K562 (cell line): Measurements from ENCODE around the gene PON3. TPM values are rescaled to one million over a fixed set of nuclear protein-coding genes. Genes with fewer than 3 reads are reported as not detected.

Source experiments
- ATAC-seq: fragments of 200-7000 bp; cut with Tn5 transposase; 3 replicates; pipeline ENCODE4 v1.9.1; 2020; ENCODE audit warnings: moderate library complexity
- BruUV-seq: library from RNA; stranded (reverse); fragments of 400-500 nt; replicated peaks from 2 replicates; lab custom pipeline; 2021; lab: Mats Ljungman, UMichigan
- CTCF ChIA-PET: fragments of 300-600 bp; formaldehyde crosslinking; extraction: SDS; loops from one replicate; lab custom pipeline; 2021; ENCODE audit warnings: low intra/inter-chr PET ratio; lab: Yijun Ruan, JAX
- POLR2A ChIA-PET: fragments of 300-600, 350-650 bp; sonication (Branson Sonifier 250); formaldehyde crosslinking; extraction: SDS; loops from one replicate; lab custom pipeline; 2021; ENCODE audit warnings: antibody characterized with exemption, inconsistent platforms; lab: Yijun Ruan, JAX
- DNase-seq, 4 experiments: peaks; one replicate each; pipeline versions ENCODE4 v3.0.0 to v3.0.0-alpha.2; 2011 to 2018; ENCODE audit warnings: low spot score in 3 of 4, mixed read lengths in 3 of 4; ENCODE audit errors: extremely low read depth in 1 of 4
- FAIRE-seq: peaks from 2 replicates; lab custom pipeline; 2011; peaks lifted over from hg19 to GRCh38; lab: Jason Lieb, UNC
- H2AFZ ChIP-seq: 2 replicates; pipeline ENCODE4 v1.6.0; 2011; ENCODE audit warnings: low read depth, low read length, control low read depth, inconsistent platforms
- H3K27ac ChIP-seq: fragments of 200-600 bp; 3 replicates; pipeline ENCODE4 v1.8.0; 2011; ENCODE audit warnings: low read depth, mild to moderate bottlenecking, control low read depth, inconsistent platforms, low read length, moderate library complexity, mixed read lengths; ENCODE audit errors: extremely low read depth
- H3K27me3 ChIP-seq, 2 experiments: fragments of 300-600 bp in 1 of 2; 2 replicates in 1 of 2; 3 replicates in 1 of 2; pipeline versions ENCODE4 v1.6.0 to v1.8.0; 2011; ENCODE audit warnings: inconsistent platforms in 2 of 2, low read length in 2 of 2, mild to moderate bottlenecking in 1 of 2, mixed read lengths in 1 of 2, moderate library complexity in 1 of 2; ENCODE audit not compliant: control insufficient read depth in 2 of 2, insufficient read depth in 2 of 2
- H3K36me3 ChIP-seq: fragments of 300-600 bp; 3 replicates; pipeline ENCODE4 v1.8.0; 2011; ENCODE audit warnings: mild to moderate bottlenecking, low read length, inconsistent platforms; ENCODE audit not compliant: control insufficient read depth, insufficient read depth
- H3K4me1 ChIP-seq, 2 experiments: fragments of 200-600 bp in 1 of 2; replicated peaks in 1 of 2; 2 replicates in 1 of 2; 3 replicates in 1 of 2; pipeline versions ENCODE4 v1.5.1 to v1.8.0; 2011; ENCODE audit warnings: inconsistent platforms in 2 of 2, low read length in 2 of 2, mild to moderate bottlenecking in 1 of 2, mixed read lengths in 1 of 2, moderate library complexity in 1 of 2; ENCODE audit not compliant: control insufficient read depth in 2 of 2, insufficient read depth in 2 of 2
- H3K4me2 ChIP-seq: 2 replicates; pipeline ENCODE4 v1.6.1; 2011; ENCODE audit warnings: low read length, control low read depth, inconsistent platforms, mixed read lengths; ENCODE audit not compliant: insufficient read depth
- H3K4me3 ChIP-seq: fragments of 200-600 bp; sonication (generic), shearing (Covaris generic); 2 replicates; pipeline ENCODE4 v1.5.1; 2016; ENCODE audit warnings: control low read depth, inconsistent platforms
- H3K79me2 ChIP-seq: fragments of 200-600 bp; 3 replicates; pipeline ENCODE4 v1.8.0; 2011; ENCODE audit warnings: low read length, inconsistent platforms; ENCODE audit not compliant: control insufficient read depth, insufficient read depth
- H3K9ac ChIP-seq, 2 experiments: 2 replicates each; pipeline versions ENCODE4 v1.6.0 to v1.6.1; 2011; ENCODE audit warnings: low read depth in 2 of 2, low read length in 2 of 2, control low read depth in 1 of 2, inconsistent platforms in 1 of 2, mild to moderate bottlenecking in 1 of 2, mixed read lengths in 1 of 2; ENCODE audit not compliant: insufficient read depth in 1 of 2
- H3K9me1 ChIP-seq: one replicate; pipeline ENCODE4 v1.6.0; 2011; ENCODE audit warnings: inconsistent platforms, mild to moderate bottlenecking, low read length, moderate library complexity; ENCODE audit not compliant: control insufficient read depth, insufficient read depth
- H3K9me3 ChIP-seq: replicated peaks from 2 replicates; pipeline ENCODE4 v1.5.1; 2011; ENCODE audit warnings: low read depth, low read length, inconsistent platforms; ENCODE audit not compliant: control insufficient read depth, insufficient read depth
- H4K20me1 ChIP-seq: replicated peaks from 2 replicates; pipeline ENCODE4 v1.6.1; 2011; ENCODE audit warnings: low read length, inconsistent platforms, mixed read lengths; ENCODE audit not compliant: control insufficient read depth, insufficient read depth
- ELF2 ChIP-seq: fragments of 250-450 bp; sonication (Bioruptor Pico); IDR thresholded peaks from 2 replicates; pipeline ENCODE4 v1.5.0; 2021; ENCODE audit warnings: mild to moderate bottlenecking
- ELF4 ChIP-seq: fragments of 450-650 bp; formaldehyde crosslinking; IDR thresholded peaks from 2 replicates; pipeline ENCODE4 v1.4.0; 2022; ENCODE audit warnings: missing genetic modification characterization
- LEF1 ChIP-seq: fragments of 450-650 bp; IDR thresholded peaks from 2 replicates; pipeline ENCODE4 v1.6.1; 2016; ENCODE audit warnings: mild to moderate bottlenecking
- MNT ChIP-seq, 2 experiments: fragments of 450-650 bp; conservative IDR thresholded peaks; 2 replicates each; pipeline ENCODE4 v1.6.1; 2017; ENCODE audit warnings: mild to moderate bottlenecking in 2 of 2, moderate library complexity in 2 of 2
- RBM22 ChIP-seq: fragments of 200-400 bp; formaldehyde crosslinking; IDR thresholded peaks from 2 replicates; pipeline ENCODE4 v1.6.1; 2018; ENCODE audit warnings: low read length, low read depth; ENCODE audit not compliant: poor library complexity, severe bottlenecking
- RCOR1 ChIP-seq, 2 experiments: IDR thresholded peaks; 2 replicates each; pipeline ENCODE4 v1.6.1; 2012; ENCODE audit warnings: low read depth in 2 of 2, low read length in 2 of 2, borderline replicate concordance in 1 of 2, improper control_type of control experiment in 1 of 2
- SREBF2 ChIP-seq: sonication (generic); formaldehyde crosslinking; IDR thresholded peaks from 2 replicates; pipeline ENCODE4 v1.4.0; 2020; ENCODE audit warnings: mild to moderate bottlenecking, missing genetic modification reagents
- SRSF3 ChIP-seq: fragments of 200-400 bp; formaldehyde crosslinking; IDR thresholded peaks from 2 replicates; pipeline ENCODE4 v1.6.1; 2016; ENCODE audit warnings: mild to moderate bottlenecking, low read length, moderate library complexity; ENCODE audit not compliant: insufficient read depth
- STAT5B ChIP-seq: fragments of 250-450 bp; sonication (Bioruptor Pico); IDR thresholded peaks from 2 replicates; pipeline ENCODE4 v1.8.0; 2021; ENCODE audit warnings: mild to moderate bottlenecking, inconsistent platforms
- TBP ChIP-seq: optimal IDR thresholded peaks from 2 replicates; pipeline ENCODE3; 2011; ENCODE audit warnings: low read depth, low read length, improper control_type of control experiment
- ZBTB12 ChIP-seq: fragments of 250-450 bp; sonication (Bioruptor Pico); IDR thresholded peaks from 2 replicates; pipeline ENCODE4 v1.4.0; 2020
- ZEB2 ChIP-seq: fragments of 450-650 bp; IDR thresholded peaks from 2 replicates; pipeline ENCODE4 v1.6.1; 2016
- ZNF347 ChIP-seq: fragments of 450-650 bp; formaldehyde crosslinking; IDR thresholded peaks from 2 replicates; pipeline ENCODE4 v1.4.0; 2020; ENCODE audit warnings: low read depth, mild to moderate bottlenecking, moderate library complexity
- ZNF57 ChIP-seq: fragments of 450-650 bp; formaldehyde crosslinking; IDR thresholded peaks from 2 replicates; pipeline ENCODE4 v1.4.0; 2020; ENCODE audit warnings: mild to moderate bottlenecking, moderate library complexity
- ZNF766 ChIP-seq: fragments of 200-800 bp; sonication (Bioruptor generic); conservative IDR thresholded peaks from 2 replicates; pipeline ENCODE4 v1.6.1; 2016; ENCODE audit warnings: missing genetic modification characterization, missing compliant biosample characterization
- ZNF785 ChIP-seq: fragments of 250-450 bp; sonication (Bioruptor Pico); IDR thresholded peaks from 2 replicates; pipeline ENCODE4 v1.4.0; 2020; ENCODE audit warnings: mild to moderate bottlenecking
- WGBS: fragments of 100-300 bp; shearing (Covaris generic); methylation state at CpG from one replicate; pipeline ENCODE4 v1.1.6; 2016; ENCODE audit warnings: low coverage, mixed read lengths; ENCODE audit not compliant: insufficient coverage; ENCODE audit errors: missing lambda C conversion rate; 5-methylcytosine and 5-hydroxymethylcytosine counted together
- in situ Hi-C: fragments of 300-500 bp; cut with MboI; formaldehyde crosslinking; loops from 4 replicates; pipeline ENCODE4 v1.15.0; 2018; ENCODE audit warnings: inconsistent platforms, mixed read lengths
- intact Hi-C: fragments of 100-400 bp; cut with micrococcal nuclease; formaldehyde crosslinking; loops from 2 replicates; pipeline ENCODE4 v1.14.2; 2022
- polyA plus RNA-seq, 8 experiments: library from polyadenylated mRNA; depleted of rRNA in 4 of 8; stranded (reverse) in 5 of 8; unstranded in 3 of 8; fragments of >200 nt; fragmentation: Nextera tagmentation in 2 of 8; fragmentation: Illumina TruSeq in 1 of 8; extraction: Ambion mirVana in 2 of 8; extraction: Trizol in 1 of 8; gene quantifications; 2 replicates each; pipeline versions ENCODE4 v1.2.1 to v1.2.3, GENCODE V29; 2011 to 2014; ENCODE audit warnings: inconsistent platforms in 1 of 8, missing spikeins in 1 of 8
- total RNA-seq, 7 experiments: library from RNA; depleted of rRNA in 6 of 7; stranded (reverse); fragments of >200 nt in 6 of 7; fragmentation: Illumina TruSeq in 2 of 7; extraction: Trizol in 2 of 7; gene quantifications; 2 replicates each; pipeline versions ENCODE4 v1.2.1 to v1.2.3, GENCODE V29; 2011 to 2021; ENCODE audit warnings: low replicate concordance in 1 of 7
- TF ChIP-seq, protein P1 (sequence below): fragments of 450-650 bp; formaldehyde crosslinking; IDR thresholded peaks from 2 replicates; pipeline ENCODE4 v1.4.0; 2020; ENCODE audit warnings: mild to moderate bottlenecking, moderate library complexity

The PON3 gene
- total and polyA plus RNA-seq, 9 of the 15 experiments (the other 6 are each of a cell fraction or from before 2014, with no cell fraction given): 0.15 to 0.38 (median 0.18) TPM; not detected in 6

DNA sequence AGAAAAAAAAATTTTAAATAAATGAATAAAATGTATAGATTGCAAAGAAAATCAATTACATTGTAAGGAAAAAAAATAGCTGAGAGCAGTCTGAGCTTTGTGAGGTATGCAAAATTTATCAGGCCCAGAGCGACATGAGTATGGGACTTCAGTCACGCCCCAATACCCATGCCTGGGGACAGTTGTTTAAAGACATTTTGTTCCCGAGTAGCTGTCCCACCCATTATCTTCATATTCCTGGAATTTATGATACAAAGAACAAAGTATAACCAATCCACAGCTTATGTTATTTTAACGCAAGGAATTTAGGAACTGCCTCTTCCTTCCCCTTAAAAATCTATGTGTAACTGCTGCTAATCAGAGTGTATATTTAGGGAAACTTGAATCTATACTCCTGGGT is 40.2 kb upstream of the PON3 start (continued):
- no peak for TF ChIP-seq ZNF347 (CRISPR knock-in tag)
- TF ChIP-seq RCOR1 (IDR thresholded peaks at IDR 0.05; ENCODE audit: borderline replicate concordance in 1 of 2, low read depth in 2 of 2, low read length in 2 of 2): no peak
- TF ChIP-seq, all 486 proteins: peak for 0

- ChIA-PET POLR2A (interaction anchor here (0.7 to 1.6 kb wide), 4 partner anchors 9 to 237 kb away, joined by 3 to 7 read pairs (median 4); no protein-coding TSS in a partner anchor), CTCF (no interaction called here)
- Histone ChIP-seq H3K4me3 (peak overlapping the region; percentile 61), H3K79me2 (peaks cover 9% of the 10 kb centered on the region), H3K27me3 (no peaks in the 10 kb centered on the region), H3K9ac (peak overlapping the region; percentile 33 to 85; a peak in 3 of 4 replicates), H2AFZ (peak overlapping the region; percentile 99), H3K27ac (peak overlapping the region; percentile 81), H3K9me1 (no peaks in the 10 kb centered on the region), H3K9me3 (no peaks in the 10 kb centered on the region), H3K4me1 (peaks cover 9 to 10% of the 10 kb centered on the region in 2 experiments; a peak in 4 of 5 replicates), H3K36me3 (no peaks in the 10 kb centered on the region; the same call in 2 of the 3 replicates), H3K4me2 (peak overlapping the region; percentile 77), H4K20me1 (no peaks in the 10 kb centered on the region)
- in situ Hi-C loops: no loop called here
- no peak for ATAC-seq
- no peak for FAIRE-seq
- WGBS: 69% methylated on average over 9 of the region's 9 CpGs
- BruUV-seq: TSS peak; percentile 89
- intact Hi-C loops: no loop called here
- DNase-seq: no peak
- TF ChIP-seq ZNF57 (CRISPR knock-in tag) (no peak), ZNF785 (CRISPR knock-in tag) (no peak), ZNF766 (CRISPR knock-in tag) (no peak), STAT5B (CRISPR knock-in tag) (no peak), LEF1 (0 out of 2 replicates have a peak, but pooled peaks have one; percentile 10), ZBTB12 (CRISPR knock-in tag) (no peak), RBM22 (no peak), ZEB2 (no peak), SRSF3 (no peak), MNT (conservative IDR thresholded peaks at IDR 0.05) (no peak), TBP (no peak), ELF2 (CRISPR knock-in tag) (0 out of 2 replicates have a peak, but pooled peaks have one; percentile 27), ELF4 (CRISPR knock-in tag) (no peak), SREBF2 (CRISPR knock-in tag) (no peak)
- TF ChIP-seq, protein P1, sequence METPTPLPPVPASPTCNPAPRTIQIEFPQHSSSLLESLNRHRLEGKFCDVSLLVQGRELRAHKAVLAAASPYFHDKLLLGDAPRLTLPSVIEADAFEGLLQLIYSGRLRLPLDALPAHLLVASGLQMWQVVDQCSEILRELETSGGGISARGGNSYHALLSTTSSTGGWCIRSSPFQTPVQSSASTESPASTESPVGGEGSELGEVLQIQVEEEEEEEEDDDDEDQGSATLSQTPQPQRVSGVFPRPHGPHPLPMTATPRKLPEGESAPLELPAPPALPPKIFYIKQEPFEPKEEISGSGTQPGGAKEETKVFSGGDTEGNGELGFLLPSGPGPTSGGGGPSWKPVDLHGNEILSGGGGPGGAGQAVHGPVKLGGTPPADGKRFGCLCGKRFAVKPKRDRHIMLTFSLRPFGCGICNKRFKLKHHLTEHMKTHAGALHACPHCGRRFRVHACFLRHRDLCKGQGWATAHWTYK (CRISPR knock-in tag): no peak
These were observed 39.2 kb upstream of the PON3 start for GRCh38 chr7:95435422-95435780.
